Airway epithelial cell (primary cell): ENCODE measurements around the gene PCDHA7. TPM values are rescaled to one million over a fixed set of nuclear protein-coding genes. Genes with fewer than 3 reads are reported as not detected.

ENCODE experiments used
- total RNA-seq: library from RNA; depleted of rRNA; stranded (reverse); fragments of >200 nt; gene quantifications from 2 replicates; pipeline ENCODE4 v1.2.3, GENCODE V29; 2015

PCDHA7 gene
- total RNA-seq, 1 donor from 2014 or later: not detected

Other genes with a start within 250 kb of the PCDHA7 start
- 0.35 TPM in 1 of 2 replicates, not detected in the other for gene CD14, start 201.1 kb upstream of the PCDHA7 start, total RNA-seq
- gene TMCO6, start 194.8 kb upstream of the PCDHA7 start, total RNA-seq: 20.9 and 39.2 TPM in 2 replicates
- gene NDUFA2, start 186.6 kb upstream of the PCDHA7 start, total RNA-seq: 64.0 and 70.0 TPM in 2 replicates
- 74.9 and 77.6 TPM in 2 replicates for gene IK, start 186.4 kb upstream of the PCDHA7 start, total RNA-seq
- gene WDR55, start 169.4 kb upstream of the PCDHA7 start, total RNA-seq: 12.9 and 19.2 TPM in 2 replicates
- 0.28 and 0.35 TPM in 2 replicates for gene DND1, start 160.7 kb upstream of the PCDHA7 start, total RNA-seq
- gene HARS1, start 142.9 kb upstream of the PCDHA7 start, total RNA-seq: 83.6 TPM in 2 replicates
- 33.1 and 35.0 TPM in 2 replicates for gene HARS2, start 142.8 kb upstream of the PCDHA7 start, total RNA-seq
- gene ZMAT2, start 133.8 kb upstream of the PCDHA7 start, total RNA-seq: 33.2 and 34.5 TPM in 2 replicates
- gene PCDHA1, start 48.1 kb upstream of the PCDHA7 start, total RNA-seq: 0.14 TPM in 2 replicates
- gene PCDHA2, start 39.4 kb upstream of the PCDHA7 start, total RNA-seq: not detected in 2 replicates
- gene PCDHA3, start 33.2 kb upstream of the PCDHA7 start, total RNA-seq: not detected in 2 replicates
- gene PCDHA4, start 27.2 kb upstream of the PCDHA7 start, total RNA-seq: 0.23 and 0.42 TPM in 2 replicates
- not detected in 2 replicates for gene PCDHA5, start 12.7 kb upstream of the PCDHA7 start, total RNA-seq
- not detected in 2 replicates for gene PCDHA6, start 6.3 kb upstream of the PCDHA7 start, total RNA-seq
- gene PCDHA8, start 6.9 kb downstream of the PCDHA7 start, total RNA-seq: not detected in 2 replicates
- gene PCDHA9, start 14.1 kb downstream of the PCDHA7 start, total RNA-seq: not detected in 2 replicates
- not detected in 2 replicates for gene PCDHA10, start 21.6 kb downstream of the PCDHA7 start, total RNA-seq
- not detected in 2 replicates for gene PCDHA11, start 34.7 kb downstream of the PCDHA7 start, total RNA-seq
- not detected in 2 replicates for gene PCDHA12, start 41.0 kb downstream of the PCDHA7 start, total RNA-seq
- gene PCDHA13, start 47.9 kb downstream of the PCDHA7 start, total RNA-seq: not detected in 2 replicates
- 0.07 TPM in 1 of 2 replicates, not detected in the other for gene PCDHAC1, start 92.0 kb downstream of the PCDHA7 start, total RNA-seq
- gene PCDHAC2, start 132.2 kb downstream of the PCDHA7 start, total RNA-seq: 0.42 and 1.1 TPM in 2 replicates
- not detected in 2 replicates for gene PCDHB1, start 217.1 kb downstream of the PCDHA7 start, total RNA-seq